ENCODE results near the gene BANP.
"Not testable (repeated sequence)": the region's sequence is repeated elsewhere in the genome, so short reads cannot be mapped to it uniquely, and the experiment has no call there.

GRCh38 chr16:88101623-88102105 lies 150.4 kb downstream of the BANP start:
- not testable (repeated sequence) for TF ChIP-seq CTCF (IDR thresholded peaks at IDR 0.05; ENCODE audit: extremely low read depth in 1 of 2, insufficient read depth in 1 of 2, low read depth in 1 of 2, low read length in 2 of 2); MAX (IDR thresholded peaks at IDR 0.05; ENCODE audit: insufficient read depth, insufficient read length); POLR2A (IDR thresholded peaks at IDR 0.05; ENCODE audit: low read depth, low read length); MYC (IDR thresholded peaks at IDR 0.05; ENCODE audit: low read depth, low read length); EZH2 (IDR thresholded peaks at IDR 0.05; ENCODE audit: borderline replicate concordance, low read depth, low read length, severe bottlenecking); POLR2AphosphoS5 (IDR thresholded peaks at IDR 0.05; ENCODE audit: insufficient read depth, low read depth, low read length); GATA2 (IDR thresholded peaks at IDR 0.05; ENCODE audit: insufficient read depth, insufficient read length, low read depth, low read length)

All from endothelial cell of umbilical vein (primary cell).